Mesenchymal stem cell (in vitro differentiated cells and primary cell): ENCODE measurements around the gene FARP2.
A peak's percentile ranks its signal among the peaks of the same experiment; 100 is the strongest.

Experiments
- DNase-seq: peaks from one replicate; pipeline ENCODE4 v3.0.0-alpha.2; 2013
- H2AFZ ChIP-seq: one replicate; pipeline ENCODE4 v1.6.1; 2013; ENCODE audit warnings: low read depth, mild to moderate bottlenecking, control low read depth, inconsistent platforms, low read length, moderate library complexity
- H2AK5ac ChIP-seq: 2 replicates; pipeline ENCODE4 v1.6.1; 2013; ENCODE audit warnings: low read length, moderate library complexity, mild to moderate bottlenecking, inconsistent platforms; ENCODE audit not compliant: severe bottlenecking
- H2BK120ac ChIP-seq: one replicate; pipeline ENCODE4 v1.6.1; 2013; ENCODE audit warnings: low read depth, mild to moderate bottlenecking, inconsistent platforms, low read length, moderate library complexity
- H2BK12ac ChIP-seq, 2 experiments: one replicate each; pipeline ENCODE4 v1.6.1; 2013; ENCODE audit warnings: inconsistent platforms in 2 of 2, low read length in 2 of 2, mild to moderate bottlenecking in 2 of 2, moderate library complexity in 2 of 2, control low read depth in 1 of 2
- H2BK15ac ChIP-seq: one replicate; pipeline ENCODE4 v1.6.1; 2013; ENCODE audit warnings: mild to moderate bottlenecking, low read depth, inconsistent platforms; ENCODE audit not compliant: poor library complexity, severe bottlenecking
- H2BK5ac ChIP-seq: 2 replicates; pipeline ENCODE4 v1.6.1; 2013; ENCODE audit warnings: low read depth, mild to moderate bottlenecking, low read length, control low read depth, inconsistent platforms; ENCODE audit not compliant: poor library complexity, severe bottlenecking
- H3K14ac ChIP-seq, 2 experiments: one replicate each; pipeline ENCODE4 v1.6.1; 2013; ENCODE audit warnings: inconsistent platforms in 2 of 2, low read length in 2 of 2, control low read depth in 1 of 2, mild to moderate bottlenecking in 1 of 2, moderate library complexity in 1 of 2
- H3K18ac ChIP-seq, 2 experiments: one replicate each; pipeline ENCODE4 v1.6.1; 2013; ENCODE audit warnings: inconsistent platforms in 2 of 2, low read length in 2 of 2, control low read depth in 1 of 2, low read depth in 1 of 2, mild to moderate bottlenecking in 1 of 2
- H3K23ac ChIP-seq, 2 experiments: one replicate each; pipeline ENCODE4 v1.6.1; 2013; ENCODE audit warnings: inconsistent platforms in 2 of 2, low read length in 2 of 2, mild to moderate bottlenecking in 2 of 2, moderate library complexity in 2 of 2, control low read depth in 1 of 2
- H3K27ac ChIP-seq: 2 replicates; pipeline ENCODE4 v1.5.1; 2013; ENCODE audit warnings: mild to moderate bottlenecking, moderate library complexity, low read length, control low read depth, inconsistent platforms; ENCODE audit not compliant: poor library complexity, severe bottlenecking
- H3K27me3 ChIP-seq, 2 experiments: 2 replicates each; pipeline versions ENCODE4 v1.6.1 to v1.7.0; 2013; ENCODE audit warnings: low read length in 2 of 2, mild to moderate bottlenecking in 2 of 2, moderate library complexity in 2 of 2, control low read depth in 1 of 2, inconsistent platforms in 1 of 2; ENCODE audit not compliant: control insufficient read depth in 1 of 2, insufficient read depth in 1 of 2
- H3K36me3 ChIP-seq, 2 experiments: 2 replicates each; pipeline versions ENCODE4 v1.6.1 to v1.7.0; 2013; ENCODE audit warnings: low read length in 2 of 2, control low read depth in 1 of 2, inconsistent platforms in 1 of 2, low read depth in 1 of 2, mild to moderate bottlenecking in 1 of 2; ENCODE audit not compliant: insufficient read depth in 2 of 2, control insufficient read depth in 1 of 2
- H3K4ac ChIP-seq, 2 experiments: one replicate each; pipeline ENCODE4 v1.6.1; 2013; ENCODE audit warnings: inconsistent platforms in 2 of 2, low read length in 2 of 2, mild to moderate bottlenecking in 2 of 2, moderate library complexity in 2 of 2, control low read depth in 1 of 2, low read depth in 1 of 2
- H3K4me1 ChIP-seq: 2 replicates; pipeline ENCODE4 v1.6.1; 2013; ENCODE audit warnings: low read depth, low read length, control low read depth; ENCODE audit not compliant: control insufficient read depth, insufficient read depth
- H3K4me2 ChIP-seq: 2 replicates; pipeline ENCODE4 v1.6.1; 2013; ENCODE audit warnings: low read length, mild to moderate bottlenecking, inconsistent platforms; ENCODE audit not compliant: poor library complexity, severe bottlenecking
- H3K4me3 ChIP-seq, 2 experiments: 2 replicates each; pipeline versions ENCODE4 v1.5.1 to v1.7.0; 2013; ENCODE audit warnings: low read length in 2 of 2, mild to moderate bottlenecking in 2 of 2, control low read depth in 1 of 2, low read depth in 1 of 2; ENCODE audit not compliant: insufficient read depth in 1 of 2
- H3K79me1 ChIP-seq: replicated peaks from 2 replicates; pipeline ENCODE4 v1.6.1; 2013; ENCODE audit warnings: mild to moderate bottlenecking, control low read depth, low read length, inconsistent platforms; ENCODE audit not compliant: poor library complexity, severe bottlenecking
- H3K9ac ChIP-seq: 2 replicates; pipeline ENCODE4 v1.7.0; 2013; ENCODE audit warnings: mild to moderate bottlenecking, low read length, moderate library complexity
- H3K9me3 ChIP-seq: 2 replicates; pipeline ENCODE4 v1.7.0; 2013; ENCODE audit warnings: mild to moderate bottlenecking, low read length; ENCODE audit not compliant: control insufficient read depth
- H4K8ac ChIP-seq: one replicate; pipeline ENCODE4 v1.6.1; 2013; ENCODE audit warnings: inconsistent platforms, mild to moderate bottlenecking, low read length, moderate library complexity
- H4K91ac ChIP-seq: one replicate; pipeline ENCODE4 v1.6.1; 2013; ENCODE audit warnings: mild to moderate bottlenecking, low read length, inconsistent platforms
- WGBS: methylation state at CpG from one replicate; pipeline ENCODE4 v1.1.7; 2013; ENCODE audit warnings: mixed read lengths; 5-methylcytosine and 5-hydroxymethylcytosine counted together

Gene FARP2

DNA sequence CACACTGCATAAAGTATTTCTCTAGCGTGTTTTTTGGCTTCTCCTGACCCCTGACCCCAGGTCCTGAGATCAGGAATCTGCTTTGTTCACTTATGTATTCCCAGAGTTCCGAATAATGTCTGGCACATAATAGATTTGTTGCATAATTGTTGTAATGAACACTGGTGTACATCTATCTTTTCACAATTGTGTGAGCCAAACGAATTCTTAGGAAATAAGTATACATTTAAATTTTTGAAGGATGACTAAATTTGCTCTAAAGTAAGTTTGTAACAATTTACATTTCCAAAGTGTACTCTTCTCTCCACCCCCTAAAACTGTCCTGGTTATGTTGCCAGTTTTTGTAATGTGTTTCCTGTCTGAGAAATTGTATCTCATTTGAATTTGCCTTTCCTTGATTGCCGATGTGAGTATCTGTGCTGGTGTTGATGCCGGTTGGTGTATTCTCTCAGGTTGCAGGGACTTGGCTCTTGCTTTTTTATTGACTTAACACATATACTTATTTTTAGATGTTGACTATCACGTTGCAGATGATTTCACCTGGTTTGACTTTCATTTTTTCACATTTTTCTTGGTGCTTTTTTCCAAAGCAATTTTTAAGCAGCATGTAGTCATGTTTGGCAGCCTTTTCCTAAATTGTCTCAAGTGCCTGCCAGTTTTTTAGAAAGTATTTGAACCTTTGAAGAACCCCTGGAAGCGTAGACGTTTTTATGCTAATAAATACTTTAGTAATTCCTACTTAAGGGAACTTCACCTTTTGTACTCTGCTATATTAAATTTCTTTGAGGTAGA lies 16.1 kb upstream of the FARP2 start:
- no peak overlapping the region for H2BK15ac ChIP-seq
- H2BK120ac ChIP-seq = no peak overlapping the region
- H3K79me1 ChIP-seq = peaks cover 11% of the 10 kb centered on the region
- WGBS = 96% methylated on average over 3 of the region's 8 CpGs
- H2BK5ac ChIP-seq = no peak overlapping the region
- peaks cover 43 to 89% of the 10 kb centered on the region in 2 experiments for H3K36me3 ChIP-seq
- no peak overlapping the region for H3K4me3 ChIP-seq
- H3K4me1 ChIP-seq = peaks cover 10% of the 10 kb centered on the region
- no peak overlapping the region for H3K9ac ChIP-seq
- no peak overlapping the region for H3K23ac ChIP-seq
- H2AFZ ChIP-seq = no peak overlapping the region
- no peak for DNase-seq
- H3K9me3 ChIP-seq = no peaks in the 10 kb centered on the region
- H4K8ac ChIP-seq = no peak overlapping the region
- H3K27ac ChIP-seq = no peak overlapping the region
- no peak overlapping the region for H4K91ac ChIP-seq
- H3K18ac ChIP-seq = no peak overlapping the region
- no peak overlapping the region for H2AK5ac ChIP-seq
- H2BK12ac ChIP-seq = no peak overlapping the region
- H3K27me3 ChIP-seq = no peaks in the 10 kb centered on the region
- H3K4ac ChIP-seq = no peak overlapping the region
- no peak overlapping the region for H3K14ac ChIP-seq
- H3K4me2 ChIP-seq = no peak overlapping the region

DNA sequence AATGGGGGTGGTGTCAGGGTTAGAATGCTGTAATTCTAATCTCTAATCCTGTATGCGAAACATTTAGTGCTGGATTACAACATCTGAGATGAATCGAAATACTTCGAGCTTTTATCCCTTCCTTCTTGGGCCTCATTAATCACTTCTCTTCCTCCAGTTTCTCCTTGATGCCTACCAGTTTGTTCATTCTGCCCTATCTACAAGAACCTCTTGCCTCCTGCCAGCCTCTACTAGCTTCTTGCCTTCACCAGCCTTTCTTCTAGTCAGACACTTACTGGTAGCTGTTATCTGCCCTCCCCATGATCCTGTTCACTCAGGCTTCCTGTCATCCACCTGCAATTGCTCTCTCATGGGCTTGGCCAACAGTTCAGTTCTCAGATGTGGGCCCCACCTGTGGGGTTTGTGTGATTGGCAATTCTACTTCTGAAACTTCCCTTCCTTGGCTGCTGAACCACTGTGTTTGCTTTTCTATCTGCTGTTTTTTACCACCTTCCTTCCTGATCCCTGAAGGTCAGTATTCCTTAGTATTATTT lies 15.4 kb upstream of the FARP2 start:
- Histone ChIP-seq H2BK5ac (no peak overlapping the region), H2AK5ac (no peak overlapping the region), H3K9me3 (no peaks in the 10 kb centered on the region), H3K4me2 (no peak overlapping the region), H2BK15ac (no peak overlapping the region), H2AFZ (no peak overlapping the region), H3K79me1 (peaks cover 13% of the 10 kb centered on the region), H2BK120ac (no peak overlapping the region), H3K4ac (no peak overlapping the region), H3K27me3 (no peaks in the 10 kb centered on the region), H3K14ac (no peak overlapping the region), H3K23ac (no peak overlapping the region), H3K18ac (no peak overlapping the region), H3K9ac (no peak overlapping the region), H2BK12ac (no peak overlapping the region), H3K4me1 (peaks cover 10% of the 10 kb centered on the region), H3K4me3 (no peak overlapping the region), H3K36me3 (peaks cover 43 to 89% of the 10 kb centered on the region in 2 experiments), H4K91ac (no peak overlapping the region), H3K27ac (no peak overlapping the region), H4K8ac (no peak overlapping the region)
- 98% methylated on average over 3 of the region's 3 CpGs for WGBS
- DNase-seq = no peak

DNA sequence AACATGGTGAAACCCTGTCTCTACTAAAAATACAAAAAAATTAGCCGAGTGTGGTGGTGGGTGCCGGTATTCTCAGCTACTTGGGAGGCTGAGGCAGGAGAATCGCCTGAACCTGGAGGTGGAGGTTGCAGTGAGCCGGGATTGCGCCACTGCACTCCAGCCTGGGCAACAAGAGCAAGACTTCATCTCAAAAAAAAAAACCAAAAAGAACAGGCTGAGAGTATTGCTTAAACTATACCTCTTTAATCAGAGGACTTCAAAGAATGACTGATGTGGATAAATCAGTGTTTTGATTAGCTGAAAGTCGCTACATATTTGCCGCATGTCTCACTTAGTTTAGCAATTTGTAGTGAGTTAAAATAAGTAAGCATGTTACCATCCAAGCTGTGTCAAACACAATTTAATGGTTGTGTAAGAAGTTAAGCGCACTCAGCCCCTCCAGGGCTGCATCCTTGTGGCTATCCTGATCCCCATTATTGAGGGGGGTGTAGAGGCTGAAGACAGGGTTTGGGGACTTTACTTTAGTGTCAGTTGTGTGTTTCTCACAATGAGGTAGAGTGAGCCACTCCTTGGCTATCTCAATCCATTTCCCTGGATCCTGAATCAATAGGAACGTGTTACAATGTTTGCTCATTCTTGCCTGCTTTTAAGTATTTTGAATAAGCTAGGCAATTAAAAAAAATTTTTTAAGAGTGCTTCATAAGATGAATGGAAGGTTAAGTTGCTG lies 11.0 kb upstream of the FARP2 start:
- H2AFZ ChIP-seq = no peak overlapping the region
- no peak overlapping the region for H3K14ac ChIP-seq
- no peak overlapping the region for H4K91ac ChIP-seq
- H3K18ac ChIP-seq = no peak overlapping the region
- no peak overlapping the region for H3K4me3 ChIP-seq
- H3K9ac ChIP-seq = no peak overlapping the region
- no peaks in the 10 kb centered on the region for H3K9me3 ChIP-seq
- no peak overlapping the region for H3K4ac ChIP-seq
- H3K23ac ChIP-seq = no peak overlapping the region
- H3K4me2 ChIP-seq = no peak overlapping the region
- no peak overlapping the region for H2BK12ac ChIP-seq
- peaks cover 11% of the 10 kb centered on the region for H3K79me1 ChIP-seq
- H2BK120ac ChIP-seq = no peak overlapping the region
- H3K4me1 ChIP-seq = peaks cover 6% of the 10 kb centered on the region
- H4K8ac ChIP-seq = no peak overlapping the region
- no peak overlapping the region for H2AK5ac ChIP-seq
- DNase-seq = peak; percentile 16
- peaks cover 59 to 95% of the 10 kb centered on the region in 2 experiments for H3K36me3 ChIP-seq
- H3K27me3 ChIP-seq = no peaks in the 10 kb centered on the region
- WGBS = 93% methylated on average over 7 of the region's 9 CpGs
- peak overlapping the region; percentile 44 for H3K27ac ChIP-seq
- H2BK15ac ChIP-seq = no peak overlapping the region
- no peak overlapping the region for H2BK5ac ChIP-seq

- Histone ChIP-seq H3K27me3 (no peaks in the 10 kb centered on the region), H4K91ac (no peak overlapping the region), H4K8ac (no peak overlapping the region), H2BK120ac (no peak overlapping the region), H3K4ac (no peak overlapping the region), H3K4me1 (peaks cover 18% of the 10 kb centered on the region), H2BK15ac (no peak overlapping the region), H3K36me3 (peaks cover 41 to 99% of the 10 kb centered on the region in 2 experiments), H3K79me1 (peaks cover 1% of the 10 kb centered on the region), H3K4me3 (no peak overlapping the region), H2BK5ac (no peak overlapping the region), H3K9me3 (no peaks in the 10 kb centered on the region), H2AFZ (no peak overlapping the region), H3K4me2 (no peak overlapping the region), H3K9ac (no peak overlapping the region), H3K18ac (no peak overlapping the region), H3K14ac (no peak overlapping the region), H2AK5ac (no peak overlapping the region), H2BK12ac (no peak overlapping the region), H3K23ac (no peak overlapping the region), H3K27ac (peak overlapping the region; percentile 29)
- DNase-seq = no peak
- 96% methylated on average over 8 of the region's 8 CpGs for WGBS
Observed at GRCh38 chr2:241349941-241350340, 6.1 kb upstream of the FARP2 start.
